ENCODE measurements around the gene TMEM231.
"Not testable (repeated sequence)": the region's sequence is repeated elsewhere in the genome, so short reads cannot be mapped to it uniquely, and the experiment has no call there.

Gene TMEM231

GRCh38 chr16:75555707-75556430 is at the start of gene TMEM231:
Gene TMEM231, minus strand, starts transcription at chr16:75556252. Its CDS starts 43 bp downstream, at chr16:75556209.
- peak; percentile 97 for DNase-seq

- DNase-seq: no peak
These were observed 47.2 kb upstream of the TMEM231 start for GRCh38 chr16:75603241-75603640.

GRCh38 chr16:75599452-75600277 is 43.6 kb upstream of the TMEM231 start:
- DNase-seq: no peak

- no peak for DNase-seq
These were observed 38.1 kb upstream of the TMEM231 start for GRCh38 chr16:75593825-75594820.

GRCh38 chr16:75593308-75593707 is 37.3 kb upstream of the TMEM231 start:
- DNase-seq: peak; percentile 49

GRCh38 chr16:75591927-75592326 is 35.9 kb upstream of the TMEM231 start:
- not testable (repeated sequence) for DNase-seq

- peak; percentile 12 for DNase-seq
These were observed 35.1 kb upstream of the TMEM231 start for GRCh38 chr16:75590920-75591843.

- no peak for DNase-seq
These were observed 33.3 kb upstream of the TMEM231 start for GRCh38 chr16:75589306-75589705.

GRCh38 chr16:75588716-75589115 is 32.7 kb upstream of the TMEM231 start:
- no peak for DNase-seq

GRCh38 chr16:75584108-75584507 is 28.1 kb upstream of the TMEM231 start:
- no peak for DNase-seq

GRCh38 chr16:75579281-75579834 is 23.3 kb upstream of the TMEM231 start:
- DNase-seq: no peak

- no peak for DNase-seq
These were observed 22.7 kb upstream of the TMEM231 start for GRCh38 chr16:75578725-75579124.

- DNase-seq: no peak
These were observed 22.2 kb upstream of the TMEM231 start for GRCh38 chr16:75578212-75578611.

GRCh38 chr16:75576384-75576811 is 20.3 kb upstream of the TMEM231 start:
- peak; percentile 33 for DNase-seq

GRCh38 chr16:75575958-75576357 is 19.9 kb upstream of the TMEM231 start:
- DNase-seq: no peak

GRCh38 chr16:75573955-75574354 is 17.9 kb upstream of the TMEM231 start:
- DNase-seq: no peak

- DNase-seq: no peak
These were observed 17.0 kb upstream of the TMEM231 start for GRCh38 chr16:75572864-75573542.

- no peak for DNase-seq
These were observed 14.5 kb upstream of the TMEM231 start for GRCh38 chr16:75570396-75571065.

GRCh38 chr16:75567911-75568310 is 11.9 kb upstream of the TMEM231 start:
- no peak for DNase-seq

- DNase-seq: no peak
These were observed 10.8 kb upstream of the TMEM231 start for GRCh38 chr16:75566758-75567255.

All from NCI-H82 (cell line).